Mesenchymal stem cell (in vitro differentiated cells and primary cell): Measurements from ENCODE around the gene LAMB4.
"Not testable (repeated sequence)": the region's sequence is repeated elsewhere in the genome, so short reads cannot be mapped to it uniquely, and the experiment has no call there.

Source experiments
- DNase-seq: peaks from one replicate; pipeline ENCODE4 v3.0.0-alpha.2; 2013
- H2AFZ ChIP-seq: one replicate; pipeline ENCODE4 v1.6.1; 2013; ENCODE audit warnings: low read depth, mild to moderate bottlenecking, control low read depth, inconsistent platforms, low read length, moderate library complexity
- H2AK5ac ChIP-seq: 2 replicates; pipeline ENCODE4 v1.6.1; 2013; ENCODE audit warnings: low read length, moderate library complexity, mild to moderate bottlenecking, inconsistent platforms; ENCODE audit not compliant: severe bottlenecking
- H2BK120ac ChIP-seq: one replicate; pipeline ENCODE4 v1.6.1; 2013; ENCODE audit warnings: low read depth, mild to moderate bottlenecking, inconsistent platforms, low read length, moderate library complexity
- H2BK12ac ChIP-seq, 2 experiments: one replicate each; pipeline ENCODE4 v1.6.1; 2013; ENCODE audit warnings: inconsistent platforms in 2 of 2, low read length in 2 of 2, mild to moderate bottlenecking in 2 of 2, moderate library complexity in 2 of 2, control low read depth in 1 of 2
- H2BK15ac ChIP-seq: one replicate; pipeline ENCODE4 v1.6.1; 2013; ENCODE audit warnings: mild to moderate bottlenecking, low read depth, inconsistent platforms; ENCODE audit not compliant: poor library complexity, severe bottlenecking
- H2BK5ac ChIP-seq: 2 replicates; pipeline ENCODE4 v1.6.1; 2013; ENCODE audit warnings: low read depth, mild to moderate bottlenecking, low read length, control low read depth, inconsistent platforms; ENCODE audit not compliant: poor library complexity, severe bottlenecking
- H3K14ac ChIP-seq, 2 experiments: one replicate each; pipeline ENCODE4 v1.6.1; 2013; ENCODE audit warnings: inconsistent platforms in 2 of 2, low read length in 2 of 2, control low read depth in 1 of 2, mild to moderate bottlenecking in 1 of 2, moderate library complexity in 1 of 2
- H3K18ac ChIP-seq, 2 experiments: one replicate each; pipeline ENCODE4 v1.6.1; 2013; ENCODE audit warnings: inconsistent platforms in 2 of 2, low read length in 2 of 2, control low read depth in 1 of 2, low read depth in 1 of 2, mild to moderate bottlenecking in 1 of 2
- H3K23ac ChIP-seq, 2 experiments: one replicate each; pipeline ENCODE4 v1.6.1; 2013; ENCODE audit warnings: inconsistent platforms in 2 of 2, low read length in 2 of 2, mild to moderate bottlenecking in 2 of 2, moderate library complexity in 2 of 2, control low read depth in 1 of 2
- H3K27ac ChIP-seq: 2 replicates; pipeline ENCODE4 v1.5.1; 2013; ENCODE audit warnings: mild to moderate bottlenecking, moderate library complexity, low read length, control low read depth, inconsistent platforms; ENCODE audit not compliant: poor library complexity, severe bottlenecking
- H3K27me3 ChIP-seq, 2 experiments: 2 replicates each; pipeline versions ENCODE4 v1.6.1 to v1.7.0; 2013; ENCODE audit warnings: low read length in 2 of 2, mild to moderate bottlenecking in 2 of 2, moderate library complexity in 2 of 2, control low read depth in 1 of 2, inconsistent platforms in 1 of 2; ENCODE audit not compliant: control insufficient read depth in 1 of 2, insufficient read depth in 1 of 2
- H3K36me3 ChIP-seq, 2 experiments: 2 replicates each; pipeline versions ENCODE4 v1.6.1 to v1.7.0; 2013; ENCODE audit warnings: low read length in 2 of 2, control low read depth in 1 of 2, inconsistent platforms in 1 of 2, low read depth in 1 of 2, mild to moderate bottlenecking in 1 of 2; ENCODE audit not compliant: insufficient read depth in 2 of 2, control insufficient read depth in 1 of 2
- H3K4ac ChIP-seq, 2 experiments: one replicate each; pipeline ENCODE4 v1.6.1; 2013; ENCODE audit warnings: inconsistent platforms in 2 of 2, low read length in 2 of 2, mild to moderate bottlenecking in 2 of 2, moderate library complexity in 2 of 2, control low read depth in 1 of 2, low read depth in 1 of 2
- H3K4me1 ChIP-seq: 2 replicates; pipeline ENCODE4 v1.6.1; 2013; ENCODE audit warnings: low read depth, low read length, control low read depth; ENCODE audit not compliant: control insufficient read depth, insufficient read depth
- H3K4me2 ChIP-seq: 2 replicates; pipeline ENCODE4 v1.6.1; 2013; ENCODE audit warnings: low read length, mild to moderate bottlenecking, inconsistent platforms; ENCODE audit not compliant: poor library complexity, severe bottlenecking
- H3K4me3 ChIP-seq, 2 experiments: 2 replicates each; pipeline versions ENCODE4 v1.5.1 to v1.7.0; 2013; ENCODE audit warnings: low read length in 2 of 2, mild to moderate bottlenecking in 2 of 2, control low read depth in 1 of 2, low read depth in 1 of 2; ENCODE audit not compliant: insufficient read depth in 1 of 2
- H3K79me1 ChIP-seq: replicated peaks from 2 replicates; pipeline ENCODE4 v1.6.1; 2013; ENCODE audit warnings: mild to moderate bottlenecking, control low read depth, low read length, inconsistent platforms; ENCODE audit not compliant: poor library complexity, severe bottlenecking
- H3K9ac ChIP-seq: 2 replicates; pipeline ENCODE4 v1.7.0; 2013; ENCODE audit warnings: mild to moderate bottlenecking, low read length, moderate library complexity
- H3K9me3 ChIP-seq: 2 replicates; pipeline ENCODE4 v1.7.0; 2013; ENCODE audit warnings: mild to moderate bottlenecking, low read length; ENCODE audit not compliant: control insufficient read depth
- H4K8ac ChIP-seq: one replicate; pipeline ENCODE4 v1.6.1; 2013; ENCODE audit warnings: inconsistent platforms, mild to moderate bottlenecking, low read length, moderate library complexity
- H4K91ac ChIP-seq: one replicate; pipeline ENCODE4 v1.6.1; 2013; ENCODE audit warnings: mild to moderate bottlenecking, low read length, inconsistent platforms
- WGBS: methylation state at CpG from one replicate; pipeline ENCODE4 v1.1.7; 2013; ENCODE audit warnings: mixed read lengths; 5-methylcytosine and 5-hydroxymethylcytosine counted together

LAMB4 gene

DNA sequence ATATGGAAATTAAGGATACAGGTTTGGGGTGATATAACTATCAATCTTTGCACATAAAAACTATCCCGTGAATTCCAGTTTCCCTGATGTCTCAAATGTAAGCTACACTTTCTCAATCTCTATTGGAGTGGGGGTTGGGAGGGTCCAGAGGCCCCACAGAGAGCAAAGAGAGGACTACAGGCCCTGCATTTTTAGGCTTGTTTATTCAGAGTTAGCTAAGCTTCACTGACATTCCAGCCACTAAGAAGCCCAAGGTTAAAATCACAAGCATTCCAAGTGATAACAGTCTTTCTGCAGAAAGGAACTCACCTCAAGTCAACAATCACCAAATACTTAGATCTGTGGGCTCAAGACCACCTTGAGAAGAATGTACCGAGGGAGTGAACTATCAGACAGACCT lies 95.6 kb downstream of the LAMB4 start:
- Histone ChIP-seq H2BK5ac (no peak overlapping the region), H2BK15ac (no peak overlapping the region), H3K79me1 (no peaks in the 10 kb centered on the region), H2BK120ac (no peak overlapping the region), H2AFZ (no peak overlapping the region), H3K9ac (no peak overlapping the region), H3K9me3 (no peaks in the 10 kb centered on the region), H3K27me3 (no peaks in the 10 kb centered on the region), H3K14ac (no peak overlapping the region), H2AK5ac (no peak overlapping the region), H3K4me1 (peaks cover 2% of the 10 kb centered on the region), H2BK12ac (no peak overlapping the region), H3K27ac (peak overlapping the region; percentile 32), H3K4me2 (no peak overlapping the region), H3K4me3 (no peak overlapping the region), H4K91ac (no peak overlapping the region), H3K23ac (no peak overlapping the region), H3K18ac (peak overlapping the region in 1 of 2 experiments; percentile 21), H4K8ac (no peak overlapping the region), H3K36me3 (no peaks in the 10 kb centered on the region), H3K4ac (no peak overlapping the region)
- no peak for DNase-seq
- WGBS, result 82% methylated on average over 2 of the region's 2 CpGs

GRCh38 chr7:108033776-108034497 lies 96.2 kb downstream of the LAMB4 start:
- no peak overlapping the region for H3K4me2 ChIP-seq
- H3K36me3 ChIP-seq, result no peaks in the 10 kb centered on the region
- H3K9me3 ChIP-seq, result no peaks in the 10 kb centered on the region
- no peak overlapping the region for H2BK120ac ChIP-seq
- H2AFZ ChIP-seq, result no peak overlapping the region
- no peak overlapping the region for H4K8ac ChIP-seq
- no peak overlapping the region for H2BK15ac ChIP-seq
- no peak overlapping the region for H2BK12ac ChIP-seq
- H3K4me3 ChIP-seq, result no peak overlapping the region
- H3K14ac ChIP-seq, result no peak overlapping the region
- peaks cover 2% of the 10 kb centered on the region for H3K4me1 ChIP-seq
- no peak overlapping the region for H2BK5ac ChIP-seq
- H3K4ac ChIP-seq, result no peak overlapping the region
- H2AK5ac ChIP-seq, result no peak overlapping the region
- no peak overlapping the region for H4K91ac ChIP-seq
- H3K27ac ChIP-seq, result no peak overlapping the region
- no peak overlapping the region for H3K23ac ChIP-seq
- WGBS, result 91% methylated on average over 4 of the region's 5 CpGs
- H3K79me1 ChIP-seq, result no peaks in the 10 kb centered on the region
- no peaks in the 10 kb centered on the region for H3K27me3 ChIP-seq
- H3K9ac ChIP-seq, result no peak overlapping the region
- DNase-seq, result no peak
- no peak overlapping the region for H3K18ac ChIP-seq

- H3K18ac ChIP-seq, H4K91ac ChIP-seq, H3K4me3 ChIP-seq, H3K4ac ChIP-seq, H2BK12ac ChIP-seq, H3K79me1 ChIP-seq, H3K4me2 ChIP-seq, H2BK120ac ChIP-seq, H3K23ac ChIP-seq, H3K14ac ChIP-seq, H2AK5ac ChIP-seq, H3K9ac ChIP-seq, H4K8ac ChIP-seq, H3K27ac ChIP-seq, H3K4me1 ChIP-seq, H3K27me3 ChIP-seq, H3K36me3 ChIP-seq, H2BK5ac ChIP-seq, H2BK15ac ChIP-seq, H3K9me3 ChIP-seq, H2AFZ ChIP-seq, DNase-seq: not testable (repeated sequence)
- 76% methylated on average over 8 of the region's 8 CpGs for WGBS
These were observed 96.9 kb downstream of the LAMB4 start for GRCh38 chr7:108033309-108033708.

DNA sequence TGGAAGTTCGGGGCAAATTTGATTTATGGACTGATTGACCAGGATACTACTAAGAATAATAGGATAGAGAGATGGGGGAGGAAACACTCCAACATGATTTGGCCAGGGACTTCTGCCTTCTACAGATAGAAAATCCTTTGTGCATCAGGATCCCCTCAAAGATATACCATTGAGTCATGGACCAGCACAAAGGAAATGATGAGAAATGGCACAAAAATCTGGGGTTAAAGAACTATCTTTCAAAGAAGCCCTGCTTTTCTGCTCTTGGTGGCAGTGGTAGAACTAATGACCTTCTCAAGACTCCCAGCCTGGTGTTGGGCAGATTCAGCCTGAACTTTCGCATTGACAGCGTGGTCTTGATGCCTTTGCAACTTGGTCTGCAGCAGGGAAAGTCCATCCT lies 99.6 kb downstream of the LAMB4 start:
- Histone ChIP-seq H3K4me3 (no peak overlapping the region), H3K27me3 (no peaks in the 10 kb centered on the region), H3K23ac (no peak overlapping the region), H4K91ac (no peak overlapping the region), H3K4me2 (no peak overlapping the region), H2BK5ac (no peak overlapping the region), H3K4me1 (peaks cover 2% of the 10 kb centered on the region), H2BK15ac (no peak overlapping the region), H3K9me3 (no peaks in the 10 kb centered on the region), H3K27ac (peak overlapping the region; percentile 10), H3K14ac (no peak overlapping the region), H3K4ac (no peak overlapping the region), H3K18ac (no peak overlapping the region), H2AFZ (no peak overlapping the region), H2BK120ac (no peak overlapping the region), H3K9ac (peak overlapping the region; percentile 42), H2AK5ac (no peak overlapping the region), H3K36me3 (no peaks in the 10 kb centered on the region), H3K79me1 (no peaks in the 10 kb centered on the region), H2BK12ac (peak overlapping the region in 1 of 2 experiments; percentile 4), H4K8ac (no peak overlapping the region)
- DNase-seq, result peak; percentile 58
- 57% methylated on average over 2 of the region's 3 CpGs for WGBS
